Fibroblast of peridontal ligament (primary cell): Measurements from ENCODE around the gene ADCY10.

Experiments used
- DNase-seq: peaks from one replicate; pipeline ENCODE4 v3.0.0-alpha.2; 2010; ENCODE audit errors: extremely low read depth

The ADCY10 gene

GRCh38 chr1:167781558-167781957 is 132.4 kb downstream of the ADCY10 start:
- DNase-seq, result no peak

DNA sequence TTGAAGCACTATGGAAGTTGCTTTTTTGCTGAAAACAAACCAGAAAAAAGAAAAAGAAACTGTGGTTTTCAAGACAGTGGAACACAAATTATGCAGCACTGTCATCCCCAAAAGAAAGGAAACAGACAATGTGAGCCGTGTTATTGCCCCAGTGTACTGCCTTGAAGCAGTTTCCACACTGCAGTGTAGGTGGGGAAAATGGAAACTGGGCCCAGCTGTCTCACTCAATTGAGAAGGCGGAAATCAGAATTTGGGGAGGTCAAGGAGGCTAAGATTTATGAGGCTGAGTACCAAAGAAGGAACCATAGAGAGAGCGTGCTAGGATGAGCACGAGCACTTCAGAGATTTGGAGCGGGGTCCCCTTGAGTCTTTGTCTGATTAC is 136.7 kb downstream of the ADCY10 start:
- DNase-seq, result no peak

- DNase-seq, result peak; percentile 70
These were observed 137.2 kb downstream of the ADCY10 start for GRCh38 chr1:167776616-167777268.

DNA sequence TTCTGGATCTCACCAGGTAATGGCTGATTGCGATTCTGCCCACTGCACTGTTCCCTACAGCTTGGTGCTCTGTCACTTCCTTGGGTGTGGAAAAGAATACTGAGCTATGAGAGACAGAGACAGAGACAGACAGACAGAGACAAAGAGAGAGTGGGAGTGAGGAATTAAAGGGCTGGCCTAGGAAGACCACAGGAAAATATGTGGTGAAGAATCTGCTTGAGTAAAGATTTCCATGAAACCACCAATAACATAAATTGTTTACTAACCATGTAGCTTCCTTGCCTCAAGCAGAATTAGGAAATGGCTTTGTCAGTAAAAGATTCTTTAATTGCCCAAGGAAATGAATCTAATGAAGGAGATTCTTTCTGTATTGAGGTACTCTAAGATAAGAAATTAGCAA is 137.8 kb downstream of the ADCY10 start:
- DNase-seq, result peak; percentile 57

DNA sequence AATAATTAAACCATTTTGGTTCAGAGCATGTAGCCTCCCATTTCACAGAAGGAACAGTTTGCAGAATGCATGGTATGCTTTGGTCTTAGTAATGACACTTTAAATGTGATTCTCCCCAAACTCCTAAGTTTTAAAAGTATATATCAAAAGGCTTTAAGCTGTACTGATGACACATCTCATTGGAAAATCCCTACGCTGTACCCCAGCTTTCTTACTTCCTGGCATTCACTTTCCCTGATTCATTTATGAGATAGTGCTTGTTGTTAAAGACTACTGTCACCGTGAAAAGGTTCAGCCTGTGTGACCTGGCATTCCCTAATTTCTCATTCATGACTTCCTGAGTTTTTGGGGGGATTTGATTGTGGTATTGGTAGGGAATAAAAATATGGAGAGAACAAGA is 138.8 kb downstream of the ADCY10 start:
- no peak for DNase-seq

GRCh38 chr1:167774710-167775109 is 139.2 kb downstream of the ADCY10 start:
- peak; percentile 44 for DNase-seq

GRCh38 chr1:167773516-167773915 is 140.4 kb downstream of the ADCY10 start:
- DNase-seq, result no peak

- DNase-seq, result no peak
These were observed 141.5 kb downstream of the ADCY10 start for GRCh38 chr1:167772436-167772835.

DNA sequence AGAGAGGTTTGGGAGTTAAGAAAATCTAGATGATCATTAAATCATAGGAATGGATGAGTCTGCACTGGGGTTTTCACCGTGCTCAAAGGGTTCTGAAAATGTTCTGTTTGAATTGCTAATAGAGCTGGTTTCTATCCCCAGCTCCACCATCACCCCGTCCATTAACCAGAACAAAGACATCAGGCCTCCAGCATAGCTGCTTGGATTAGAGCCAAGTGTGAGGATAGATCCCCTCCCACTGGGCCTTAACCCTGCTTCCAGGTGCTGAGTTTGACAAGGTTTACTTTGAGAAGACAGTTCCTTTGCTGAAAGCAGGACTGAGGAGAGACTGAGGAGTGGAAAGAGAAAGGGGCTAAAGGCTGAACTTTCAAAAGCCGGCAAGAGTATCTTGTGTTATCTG is 143.8 kb downstream of the ADCY10 start:
- no peak for DNase-seq

DNA sequence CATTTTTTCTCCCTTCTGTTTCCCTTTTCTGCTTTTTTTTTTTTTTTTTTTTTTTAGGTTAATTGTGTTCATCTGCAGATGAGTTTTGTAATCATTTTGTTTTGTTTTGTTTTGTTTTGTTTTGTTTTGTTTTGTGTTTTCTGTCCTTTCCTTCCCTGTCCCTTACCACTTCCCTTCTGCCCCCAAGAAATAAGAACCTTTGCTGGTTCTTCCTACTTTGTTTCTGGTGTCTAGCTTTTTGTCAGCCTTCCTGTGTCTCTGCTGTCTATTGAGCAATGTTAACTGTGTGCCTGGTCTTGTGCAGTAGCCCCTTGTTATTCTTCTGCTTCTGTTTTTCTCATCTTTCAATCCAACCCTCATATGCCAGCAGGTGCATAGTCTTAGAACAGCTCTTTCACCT is 146.2 kb downstream of the ADCY10 start:
- DNase-seq, result no peak

DNA sequence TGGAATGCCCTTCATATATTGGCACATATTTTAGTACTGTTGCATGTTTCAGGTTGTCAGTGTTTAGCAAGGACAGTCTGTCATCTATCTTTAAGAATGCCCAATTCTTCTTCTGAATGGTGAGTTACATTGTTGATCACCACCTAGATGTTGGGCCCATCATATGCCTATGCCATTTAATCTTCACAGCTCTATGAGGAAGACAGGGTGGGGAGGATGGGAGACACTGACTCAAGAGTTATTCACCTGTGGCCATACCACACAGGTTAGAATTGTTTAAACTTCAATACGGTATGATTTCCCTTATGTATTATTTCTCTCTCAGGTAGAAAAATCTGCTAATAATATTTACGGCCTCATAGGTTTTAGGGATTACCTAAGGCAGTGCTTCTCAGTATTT is 147.4 kb downstream of the ADCY10 start:
- DNase-seq, result no peak

DNA sequence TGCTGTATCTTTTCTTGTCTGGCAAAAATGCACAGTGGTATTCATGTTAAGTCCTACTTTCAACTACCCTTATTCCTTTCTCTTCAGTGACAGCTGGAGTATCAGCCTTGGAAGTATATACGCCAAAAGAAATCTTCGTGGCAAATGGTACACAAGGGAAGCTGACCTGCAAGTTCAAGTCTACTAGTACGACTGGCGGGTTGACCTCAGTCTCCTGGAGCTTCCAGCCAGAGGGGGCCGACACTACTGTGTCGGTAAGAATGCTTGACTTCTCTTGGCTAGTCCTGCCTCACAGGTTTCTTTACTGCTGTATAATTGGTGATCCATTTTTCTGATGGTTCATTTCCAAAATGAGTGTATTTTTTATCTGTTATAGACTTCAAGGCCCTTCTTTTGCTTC is 148.4 kb downstream of the ADCY10 start:
- DNase-seq, result no peak

DNA sequence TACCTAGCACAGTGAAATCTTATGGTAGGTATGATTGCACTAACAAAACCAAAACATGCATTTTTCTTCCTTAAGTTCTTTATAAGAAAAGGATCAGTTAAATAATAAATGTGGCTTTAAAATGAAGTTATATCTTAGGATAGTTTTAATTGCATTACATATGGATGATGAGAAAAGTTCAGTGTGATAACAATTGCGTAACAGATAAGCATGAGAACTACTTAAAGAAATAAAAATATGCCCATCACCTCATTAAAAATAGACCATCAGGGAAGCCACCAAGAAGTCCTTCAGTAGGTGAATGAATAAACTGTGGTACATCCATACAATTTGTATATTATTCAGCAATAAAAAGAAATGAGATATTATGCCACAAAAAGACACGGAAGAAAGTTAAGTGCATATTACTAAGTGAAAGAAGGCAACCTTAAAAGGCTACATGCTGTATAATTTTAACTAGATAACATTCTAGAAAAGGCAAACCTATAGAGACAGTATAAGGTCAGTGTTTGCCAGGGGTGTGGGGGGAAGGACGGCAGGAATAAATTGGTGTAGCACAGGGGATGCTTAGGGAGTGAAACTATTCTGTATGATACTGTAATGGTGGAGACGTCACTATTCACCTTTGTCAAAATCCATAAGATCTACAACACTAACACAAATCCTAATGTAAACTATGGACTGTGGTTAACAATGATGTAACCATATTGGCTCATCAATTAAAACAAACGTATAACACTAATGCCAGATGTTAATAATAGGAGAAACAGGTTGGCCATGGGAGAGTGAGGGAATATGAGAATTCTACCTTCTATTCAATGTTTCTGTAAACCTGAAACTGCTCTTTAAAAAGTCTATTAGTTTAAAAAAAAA is 149.2 kb downstream of the ADCY10 start:
- no peak for DNase-seq

DNA sequence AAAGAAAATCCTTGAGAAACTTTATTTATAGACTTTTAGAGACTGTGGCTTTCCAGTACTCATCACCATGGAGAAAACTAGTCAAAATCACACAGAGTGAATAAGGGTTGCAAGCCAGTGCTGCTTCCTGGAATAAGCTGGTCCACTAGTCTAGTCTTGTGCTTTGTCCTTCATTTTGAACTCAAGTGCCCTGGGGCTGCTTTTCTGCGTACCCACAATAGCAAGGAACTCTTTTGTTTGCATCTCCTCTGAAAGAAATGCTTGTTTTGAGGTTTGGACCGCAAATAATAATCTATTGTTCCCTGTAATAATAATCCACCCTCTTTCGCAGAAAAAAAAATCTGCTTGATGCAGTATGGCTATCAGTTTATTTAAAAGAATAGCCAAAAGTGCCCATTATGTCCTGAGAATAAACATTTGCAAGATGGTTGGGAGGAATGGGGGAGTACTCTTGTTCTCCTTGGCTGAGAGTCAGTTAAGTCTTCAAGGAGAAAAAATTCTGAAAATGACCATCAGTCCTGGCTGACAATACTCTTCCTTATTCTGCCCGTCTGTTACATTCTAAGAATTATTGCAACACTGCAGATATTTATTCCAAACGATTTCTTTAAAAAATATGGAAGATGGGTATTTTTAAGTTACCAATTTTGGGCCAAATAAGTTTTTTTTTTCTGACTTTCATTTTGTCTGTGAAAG is 150.3 kb downstream of the ADCY10 start:
- peak; percentile 49 for DNase-seq

GRCh38 chr1:167762061-167762746 is 151.7 kb downstream of the ADCY10 start:
- DNase-seq, result no peak

DNA sequence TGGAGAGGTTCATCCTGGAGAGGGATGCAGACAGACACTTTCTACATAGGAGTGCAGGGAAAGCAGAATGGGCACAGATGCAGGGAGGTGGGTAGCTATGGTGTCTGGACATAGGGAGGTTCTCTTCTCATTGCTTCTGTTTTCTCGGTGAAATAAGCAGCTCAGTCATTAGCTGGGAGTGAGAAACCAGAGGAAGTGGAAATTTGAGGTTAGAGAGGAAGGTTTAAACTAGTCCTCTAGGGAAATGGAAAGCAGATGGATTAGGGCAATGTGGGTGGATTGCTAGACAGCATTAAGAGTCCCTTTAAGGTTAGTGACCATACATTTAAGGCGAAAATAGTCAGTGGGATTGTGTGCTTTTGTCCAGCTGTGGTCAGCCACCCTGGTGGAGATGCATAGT is 152.5 kb downstream of the ADCY10 start:
- no peak for DNase-seq
